ENCODE results near the gene FBXO28.

FBXO28 gene

GRCh38 chr1:224211206-224211962 is 97.5 kb downstream of the FBXO28 start:
- TF ChIP-seq CTCF (IDR thresholded peaks at IDR 0.05; ENCODE audit: low read depth, low read length), result no peak
- Histone ChIP-seq H3K4me3 (ENCODE audit: low read depth, low read length) (no peak overlapping the region), H3K4me1 (peaks cover 13% of the 10 kb centered on the region), H3K9me3 (no peaks in the 10 kb centered on the region), H3K36me3 (no peaks in the 10 kb centered on the region), H3K27me3 (no peaks in the 10 kb centered on the region)
- peak; percentile 85 for DNase-seq
